CD14-positive monocyte (primary cell): ENCODE data around the gene ARFGAP1. TPM values are rescaled to one million over a fixed set of nuclear protein-coding genes. Genes with fewer than 3 reads are reported as not detected.
A peak's percentile ranks its signal among the peaks of the same experiment; 100 is the strongest.

Experiments used
- DNase-seq, 3 donors: peaks; one replicate each; pipeline ENCODE4 v3.0.0-alpha.2; 2011 to 2022
- H2AFZ ChIP-seq: 2 replicates; pipeline ENCODE4 v1.6.0; 2012; ENCODE audit warnings: mild to moderate bottlenecking, low read depth, low read length, inconsistent platforms; ENCODE audit not compliant: insufficient read depth, poor library complexity, severe bottlenecking
- H3K27ac ChIP-seq, 2 donors: 1 replicate in 1 of 2; 2 replicates in 1 of 2; pipeline ENCODE4 v1.5.1; 2012 to 2013; ENCODE audit warnings: low read length in 2 of 2, control low read depth in 1 of 2, inconsistent platforms in 1 of 2, low read depth in 1 of 2, mild to moderate bottlenecking in 1 of 2
- H3K27me3 ChIP-seq, 2 donors: one replicate each; pipeline versions ENCODE4 v1.6.0 to v1.6.1; 2011 to 2013; ENCODE audit warnings: low read length in 2 of 2; ENCODE audit not compliant: control insufficient read depth in 2 of 2, insufficient read depth in 2 of 2
- H3K36me3 ChIP-seq, 2 donors: replicated peaks in 1 of 2; 1 replicate in 1 of 2; 2 replicates in 1 of 2; pipeline versions ENCODE4 v1.5.1 to v1.6.1; 2012 to 2013; ENCODE audit warnings: low read length in 2 of 2, control low read depth in 1 of 2, inconsistent platforms in 1 of 2, mild to moderate bottlenecking in 1 of 2; ENCODE audit not compliant: insufficient read depth in 2 of 2, control insufficient read depth in 1 of 2
- H3K4me1 ChIP-seq, 2 donors: 1 replicate in 1 of 2; 2 replicates in 1 of 2; pipeline versions ENCODE4 v1.5.1 to v1.6.1; 2012 to 2013; ENCODE audit warnings: low read length in 2 of 2, control low read depth in 1 of 2, inconsistent platforms in 1 of 2, mild to moderate bottlenecking in 1 of 2, moderate library complexity in 1 of 2; ENCODE audit not compliant: insufficient read depth in 2 of 2, control insufficient read depth in 1 of 2
- H3K4me2 ChIP-seq: replicated peaks from 2 replicates; pipeline ENCODE3; 2012; ENCODE audit warnings: low read length, moderate library complexity, mild to moderate bottlenecking; ENCODE audit not compliant: poor library complexity, severe bottlenecking; ENCODE audit errors: extremely low read depth
- H3K4me3 ChIP-seq, 3 experiments: fragments of 200-600 bp in 1 of 3; sonication (generic) in 1 of 3; replicated peaks in 1 of 3; 1 replicate in 2 of 3; 2 replicates in 1 of 3; pipeline ENCODE4 v1.5.1; 2011 to 2013; ENCODE audit warnings: low read length in 3 of 3, mild to moderate bottlenecking in 3 of 3, control low read depth in 2 of 3, low read depth in 2 of 3, inconsistent platforms in 1 of 3, moderate library complexity in 1 of 3
- H3K79me2 ChIP-seq: 2 replicates; pipeline ENCODE4 v1.6.0; 2012; ENCODE audit warnings: mild to moderate bottlenecking, control low read depth, inconsistent platforms, low read length, moderate library complexity; ENCODE audit not compliant: insufficient read depth
- H3K9ac ChIP-seq: 2 replicates; pipeline ENCODE4 v1.6.0; 2017; ENCODE audit warnings: low read length, mild to moderate bottlenecking; ENCODE audit not compliant: insufficient read depth, poor library complexity, severe bottlenecking
- H3K9me3 ChIP-seq, 2 donors: replicated peaks in 1 of 2; 1 replicate in 1 of 2; 2 replicates in 1 of 2; pipeline versions ENCODE4 v1.5.1 to v1.6.1; 2012 to 2013; ENCODE audit warnings: low read length in 2 of 2, control low read depth in 1 of 2; ENCODE audit not compliant: control insufficient read depth in 1 of 2, insufficient read depth in 1 of 2
- H4K20me1 ChIP-seq: 2 replicates; pipeline ENCODE4 v1.6.0; 2012; ENCODE audit warnings: mild to moderate bottlenecking, low read length, control low read depth, moderate library complexity; ENCODE audit not compliant: insufficient read depth
- H3K27ac Mint-ChIP-seq, 7 donors: one replicate each; pipeline ENCODE4 v1.8.0; 2020; ENCODE audit warnings: mild to moderate bottlenecking in 7 of 7, mixed read lengths in 7 of 7, moderate library complexity in 6 of 7, inconsistent platforms in 2 of 7
- H3K27me3 Mint-ChIP-seq, 3 donors: one replicate each; pipeline ENCODE4 v1.8.0; 2021 to 2022; ENCODE audit warnings: low read depth in 3 of 3, mild to moderate bottlenecking in 3 of 3, mixed read lengths in 3 of 3, moderate library complexity in 3 of 3, inconsistent platforms in 1 of 3
- H3K36me3 Mint-ChIP-seq, 2 donors: one replicate each; pipeline ENCODE4 v1.8.0; 2020; ENCODE audit warnings: mixed read lengths in 2 of 2, inconsistent platforms in 1 of 2, mild to moderate bottlenecking in 1 of 2
- H3K4me1 Mint-ChIP-seq: one replicate; pipeline ENCODE4 v1.8.0; 2020; ENCODE audit warnings: mild to moderate bottlenecking, mixed read lengths
- H3K4me3 Mint-ChIP-seq, 2 donors: one replicate each; pipeline ENCODE4 v1.8.0; 2020; ENCODE audit warnings: mild to moderate bottlenecking in 2 of 2, mixed read lengths in 2 of 2, moderate library complexity in 1 of 2
- H3K9me3 Mint-ChIP-seq, 7 donors: one replicate each; pipeline ENCODE4 v1.8.0; 2020 to 2022; ENCODE audit warnings: mixed read lengths in 7 of 7, mild to moderate bottlenecking in 6 of 7, moderate library complexity in 6 of 7, inconsistent platforms in 2 of 7
- CTCF ChIP-seq: fragments of 200-600 bp; IDR thresholded peaks from one replicate; pipeline ENCODE4 v1.8.0; 2022; ENCODE audit warnings: antibody characterized with exemption, mild to moderate bottlenecking
- WGBS: methylation state at CpG from one replicate; pipeline ENCODE4 v1.1.5; 2013; ENCODE audit warnings: missing lambda C conversion rate; ENCODE audit not compliant: insufficient coverage; 5-methylcytosine and 5-hydroxymethylcytosine counted together
- intact Hi-C, 2 donors: fragments of 100-400 bp; cut with micrococcal nuclease; formaldehyde crosslinking; loops; one replicate each; pipeline versions ENCODE4 v1.15.0 to v1.15.1; 2023
- polyA plus RNA-seq, 3 donors: library from polyadenylated mRNA; depleted of rRNA in 1 of 3; unstranded in 2 of 3; stranded (reverse) in 1 of 3; fragments of 300-500 nt in 2 of 3; fragments of >200 nt in 1 of 3; fragmentation: Illumina TruSeq in 2 of 3; gene quantifications; 1 replicate in 2 of 3; 2 replicates in 1 of 3; pipeline ENCODE4 v1.2.3, GENCODE V29; 2012 to 2021

The ARFGAP1 gene
- polyA plus RNA-seq, 3 donors, result 11.2 to 99.8 (median 14.1) TPM

DNA sequence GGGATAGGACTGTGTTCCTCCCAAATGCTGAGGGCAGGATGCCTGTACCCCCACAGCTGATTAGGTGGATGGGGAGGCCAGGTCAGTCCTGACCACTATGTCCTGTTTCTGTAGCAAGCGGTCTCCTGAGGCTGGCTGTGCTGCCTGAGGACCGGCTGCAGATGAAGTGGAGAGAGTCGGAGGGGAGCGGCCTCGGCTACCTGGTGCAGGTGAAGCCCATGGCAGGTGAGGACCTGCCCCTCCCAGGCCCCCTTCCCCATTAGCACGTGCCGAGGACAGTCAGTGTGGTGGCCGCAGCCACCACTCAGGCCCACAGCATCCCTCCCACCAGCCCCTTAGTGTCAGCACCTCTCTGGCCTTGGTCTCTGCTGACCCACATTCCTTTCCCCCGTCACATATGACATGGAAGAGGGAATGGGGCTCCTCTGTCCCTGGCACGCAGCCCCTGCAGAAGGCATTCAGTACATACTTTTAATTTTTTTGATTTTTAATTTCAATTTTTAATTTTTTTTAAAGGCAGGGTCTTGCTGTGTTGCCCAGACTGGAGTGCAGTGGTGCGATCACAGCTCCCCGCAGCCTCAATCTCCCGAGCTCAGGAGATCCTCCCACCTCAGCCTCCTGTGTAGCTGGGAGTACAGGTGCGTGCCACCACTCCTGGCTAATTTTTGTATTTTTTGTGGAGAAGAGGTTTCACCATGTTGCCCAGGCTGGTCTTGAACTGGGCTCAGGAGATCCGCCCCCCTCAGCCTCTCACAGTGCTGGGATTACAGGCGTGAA, 25.4 kb downstream of the ARFGAP1 start:
- Mint-ChIP-seq H3K27me3 (peaks cover 23 to 45% (median 33%) of the 10 kb centered on the region in 3 donors), H3K9me3 (peaks cover 3 to 17% (median 10%) of the 10 kb centered on the region in 7 donors), H3K36me3 (no peaks in the 10 kb centered on the region), H3K27ac (peak overlapping the region in 1 of 7 donors; percentile 45), H3K4me3 (no peak overlapping the region), H3K4me1 (no peaks in the 10 kb centered on the region)
- no peaks in the 10 kb centered on the region for H4K20me1 ChIP-seq
- no peak overlapping the region for H3K4me2 ChIP-seq
- H2AFZ ChIP-seq, result no peak overlapping the region
- no peaks in the 10 kb centered on the region for H3K79me2 ChIP-seq
- H3K4me3 ChIP-seq, result no peak overlapping the region
- TF ChIP-seq CTCF, result no peak
- H3K9me3 ChIP-seq, result no peaks in the 10 kb centered on the region
- no peak for DNase-seq
- no peak overlapping the region for H3K27ac ChIP-seq
- H3K27me3 ChIP-seq, result peaks cover 0 to 17% of the 10 kb centered on the region in 2 donors
- no peaks in the 10 kb centered on the region for H3K4me1 ChIP-seq
- no peaks in the 10 kb centered on the region for H3K36me3 ChIP-seq
- H3K9ac ChIP-seq, result no peak overlapping the region
- WGBS, result 83% methylated on average over 9 of the region's 16 CpGs
- intact Hi-C loops, result no loop called here

DNA sequence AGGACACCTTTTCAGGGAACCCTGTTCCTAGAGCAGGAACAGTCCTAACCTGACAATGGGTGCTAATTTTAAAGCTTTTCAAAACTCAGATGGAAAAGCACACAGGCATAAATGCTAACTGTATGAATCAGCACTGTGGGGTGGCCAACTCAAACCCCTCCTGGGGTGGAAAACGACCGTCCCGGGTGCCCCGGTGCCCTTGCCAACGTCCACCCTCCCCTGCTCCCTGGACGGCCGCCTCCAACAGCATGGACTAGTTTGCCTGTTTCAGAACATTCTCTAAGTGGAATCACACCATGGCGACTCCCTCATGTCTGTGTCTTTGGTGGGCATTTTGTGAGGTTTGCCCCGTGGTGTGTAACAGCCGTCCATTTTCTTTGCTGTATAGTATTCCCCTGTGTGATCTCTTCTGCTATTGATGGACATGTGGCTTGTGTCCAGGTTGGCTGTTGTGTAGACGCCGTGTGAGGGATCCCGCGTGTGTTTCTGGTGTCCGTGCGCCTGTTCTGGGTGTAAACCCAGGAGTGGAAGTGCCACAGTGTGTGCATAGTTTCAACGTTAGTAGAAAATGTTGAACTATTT, 26.2 kb downstream of the ARFGAP1 start:
- H2AFZ ChIP-seq, result no peak overlapping the region
- no peaks in the 10 kb centered on the region for H4K20me1 ChIP-seq
- TF ChIP-seq CTCF, result no peak
- Mint-ChIP-seq H3K27me3 (peaks cover 23 to 39% (median 33%) of the 10 kb centered on the region in 3 donors), H3K9me3 (peaks cover 3 to 17% (median 10%) of the 10 kb centered on the region in 7 donors), H3K4me3 (no peak overlapping the region), H3K4me1 (no peaks in the 10 kb centered on the region), H3K27ac (peak overlapping the region in 1 of 7 donors; percentile 72), H3K36me3 (no peaks in the 10 kb centered on the region)
- no peak overlapping the region for H3K9ac ChIP-seq
- no peaks in the 10 kb centered on the region for H3K79me2 ChIP-seq
- no peak overlapping the region for H3K27ac ChIP-seq
- H3K4me1 ChIP-seq, result no peaks in the 10 kb centered on the region
- no peak overlapping the region for H3K4me2 ChIP-seq
- no peak for DNase-seq
- peaks cover 0 to 17% of the 10 kb centered on the region in 2 donors for H3K27me3 ChIP-seq
- intact Hi-C loops, result no loop called here
- H3K9me3 ChIP-seq, result no peaks in the 10 kb centered on the region
- WGBS, result 96% methylated on average over 15 of the region's 17 CpGs
- H3K36me3 ChIP-seq, result no peaks in the 10 kb centered on the region
- no peak overlapping the region for H3K4me3 ChIP-seq
